Measurements from ENCODE around the gene FZR1.

Gene FZR1

GRCh38 chr19:3505598-3506383 is at the start of gene FZR1:
Gene FZR1, plus strand, starts transcription at chr19:3506311. Its CDS starts 16,679 bp downstream, at chr19:3522990.
- peak; percentile 89 for DNase-seq

GRCh38 chr19:3456925-3457527 is 49.1 kb upstream of the FZR1 start:
- no peak for DNase-seq

- DNase-seq: no peak
Measured at GRCh38 chr19:3457528-3458228, 48.4 kb upstream of the FZR1 start.

- DNase-seq: no peak
Measured at GRCh38 chr19:3458229-3459088, 47.7 kb upstream of the FZR1 start.

GRCh38 chr19:3459089-3459881 is 46.8 kb upstream of the FZR1 start:
- no peak for DNase-seq

- no peak for DNase-seq
Measured at GRCh38 chr19:3459965-3460582, 46.0 kb upstream of the FZR1 start.

- DNase-seq: no peak
Measured at GRCh38 chr19:3462991-3463713, 43.0 kb upstream of the FZR1 start.

- DNase-seq: no peak
Measured at GRCh38 chr19:3463714-3464586, 42.2 kb upstream of the FZR1 start.

GRCh38 chr19:3464587-3465235 is 41.4 kb upstream of the FZR1 start:
- DNase-seq: no peak

GRCh38 chr19:3465552-3465951 is 40.6 kb upstream of the FZR1 start:
- no peak for DNase-seq

- no peak for DNase-seq
Measured at GRCh38 chr19:3466635-3467034, 39.5 kb upstream of the FZR1 start.

GRCh38 chr19:3467437-3468198 is 38.5 kb upstream of the FZR1 start:
- no peak for DNase-seq

- DNase-seq: no peak
Measured at GRCh38 chr19:3468211-3468610, 37.9 kb upstream of the FZR1 start.

- no peak for DNase-seq
Measured at GRCh38 chr19:3469638-3470499, 36.2 kb upstream of the FZR1 start.

- no peak for DNase-seq
Measured at GRCh38 chr19:3470500-3471128, 35.5 kb upstream of the FZR1 start.

- no peak for DNase-seq
Measured at GRCh38 chr19:3471954-3472655, 34.0 kb upstream of the FZR1 start.
